Stimulated activated memory B cell treated with anti-CD40 and anti-IgM and Interleukin-4, amounts not matched to agents 10 μg/mL and 1 μg/mL and 100 μg/mL, for 72 hours (primary cell): ENCODE results near the gene NBPF1.
"Not testable (repeated sequence)": the region's sequence is repeated elsewhere in the genome, so short reads cannot be mapped to it uniquely, and the experiment has no call there.

ENCODE experiments used
- ATAC-seq: fragments of 150-1000 bp; cut with Tn5 transposase; 2 replicates; pipeline ENCODE4 v1.10.0; 2021
- H3K27ac Mint-ChIP-seq: one replicate; pipeline ENCODE4 v1.8.0; 2022; ENCODE audit warnings: mild to moderate bottlenecking, mixed read lengths
- H3K27me3 Mint-ChIP-seq: one replicate; pipeline ENCODE4 v1.8.0; 2022; ENCODE audit warnings: mixed read lengths
- H3K36me3 Mint-ChIP-seq: one replicate; pipeline ENCODE4 v1.8.0; 2022; ENCODE audit warnings: mixed read lengths
- H3K4me1 Mint-ChIP-seq: one replicate; pipeline ENCODE4 v1.8.0; 2022; ENCODE audit warnings: mixed read lengths
- H3K4me3 Mint-ChIP-seq: one replicate; pipeline ENCODE4 v1.8.0; 2022; ENCODE audit warnings: mild to moderate bottlenecking, moderate library complexity, mixed read lengths
- H3K9me3 Mint-ChIP-seq: one replicate; pipeline ENCODE4 v1.8.0; 2022; ENCODE audit warnings: mixed read lengths

NBPF1 gene

DNA sequence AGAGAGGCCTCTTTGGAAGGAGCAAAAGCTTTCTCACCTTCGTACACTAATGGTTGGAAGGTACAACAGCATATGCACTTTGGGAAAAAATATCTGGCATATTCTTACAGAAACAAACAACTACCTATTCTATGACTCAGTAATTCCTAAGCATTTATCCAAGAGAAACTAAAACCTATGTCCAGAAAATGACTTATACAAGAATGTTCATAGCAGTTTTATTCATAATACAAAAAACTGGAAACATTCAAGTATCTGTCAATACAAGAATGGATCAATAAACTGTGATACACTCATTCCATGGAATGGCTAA, 8.2 kb downstream of the NBPF1 start:
- Mint-ChIP-seq H3K4me1 (no peaks in the 10 kb centered on the region), H3K36me3 (no peaks in the 10 kb centered on the region), H3K9me3 (no peaks in the 10 kb centered on the region), H3K4me3 (no peak overlapping the region), H3K27ac (no peak overlapping the region), H3K27me3 (no peaks in the 10 kb centered on the region)
- no peak for ATAC-seq

DNA sequence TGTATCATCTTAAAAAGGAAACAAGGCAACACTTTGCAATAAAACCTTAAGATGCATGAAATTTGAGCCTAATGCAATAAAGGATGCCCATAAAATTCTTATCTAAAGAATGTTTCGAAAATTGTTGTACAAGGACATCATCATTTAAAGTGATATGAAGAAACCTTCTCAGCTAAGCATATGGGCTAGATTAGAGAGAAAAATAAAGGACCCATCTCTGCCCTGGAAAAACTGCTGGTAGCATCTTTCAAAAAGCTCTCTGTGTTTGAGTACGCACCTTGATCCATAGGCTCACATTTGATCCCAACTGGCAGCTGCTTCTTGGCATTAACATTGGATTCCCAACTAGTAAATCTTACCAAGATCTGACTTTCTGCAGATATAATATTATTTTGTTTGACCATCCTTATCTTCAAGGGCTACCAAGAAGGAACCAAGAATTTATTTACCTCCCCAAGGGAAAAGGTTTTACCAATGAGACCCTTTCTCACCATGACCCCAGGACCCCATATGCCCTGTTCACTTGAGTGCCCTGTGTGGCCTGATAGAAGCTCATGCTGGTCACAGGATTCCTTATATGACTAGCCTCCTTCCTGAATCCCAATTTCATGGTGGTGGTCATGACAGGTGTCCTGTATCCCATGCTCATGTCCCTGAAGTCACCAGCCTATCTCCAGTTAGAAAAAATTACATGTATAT, 8.7 kb downstream of the NBPF1 start:
- ATAC-seq, H3K4me3 Mint-ChIP-seq, H3K36me3 Mint-ChIP-seq, H3K4me1 Mint-ChIP-seq, H3K27me3 Mint-ChIP-seq, H3K9me3 Mint-ChIP-seq, H3K27ac Mint-ChIP-seq: not testable (repeated sequence)

DNA sequence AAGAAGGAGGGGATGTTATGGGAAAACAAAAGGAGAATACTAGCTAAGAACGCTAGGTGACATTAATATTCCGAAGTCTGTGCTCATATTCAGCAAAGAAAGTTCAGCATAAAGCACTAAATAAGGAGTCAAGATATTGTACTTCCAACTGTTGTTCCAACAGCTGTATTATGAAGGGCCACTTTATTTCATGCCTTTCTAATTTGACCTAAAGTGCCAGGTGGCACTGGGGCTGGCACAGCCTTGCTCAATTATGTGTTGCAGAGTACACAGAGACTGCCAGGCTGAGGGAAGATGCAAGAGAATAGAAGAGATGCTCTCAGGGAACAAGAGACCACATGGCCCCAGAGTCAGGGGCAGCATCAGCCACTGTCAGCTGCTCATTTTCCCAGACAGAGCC, 9.7 kb downstream of the NBPF1 start:
- H3K36me3 Mint-ChIP-seq, H3K27me3 Mint-ChIP-seq, H3K9me3 Mint-ChIP-seq, ATAC-seq, H3K4me1 Mint-ChIP-seq, H3K4me3 Mint-ChIP-seq, H3K27ac Mint-ChIP-seq: not testable (repeated sequence)

- H3K4me3 Mint-ChIP-seq, H3K27ac Mint-ChIP-seq, H3K27me3 Mint-ChIP-seq, H3K9me3 Mint-ChIP-seq, ATAC-seq, H3K4me1 Mint-ChIP-seq, H3K36me3 Mint-ChIP-seq: not testable (repeated sequence)
Measured at GRCh38 chr1:16602336-16603011, 10.9 kb downstream of the NBPF1 start.

GRCh38 chr1:16600855-16601786, 12.2 kb downstream of the NBPF1 start:
- H3K27me3 Mint-ChIP-seq, H3K36me3 Mint-ChIP-seq, H3K4me1 Mint-ChIP-seq, ATAC-seq, H3K9me3 Mint-ChIP-seq, H3K27ac Mint-ChIP-seq, H3K4me3 Mint-ChIP-seq: not testable (repeated sequence)

- H3K27me3 Mint-ChIP-seq, H3K9me3 Mint-ChIP-seq, H3K4me1 Mint-ChIP-seq, H3K4me3 Mint-ChIP-seq, ATAC-seq, H3K27ac Mint-ChIP-seq, H3K36me3 Mint-ChIP-seq: not testable (repeated sequence)
Measured at GRCh38 chr1:16599326-16599725, 14.0 kb downstream of the NBPF1 start.

GRCh38 chr1:16595216-16595615, 18.1 kb downstream of the NBPF1 start:
- H3K4me3 Mint-ChIP-seq, H3K27ac Mint-ChIP-seq, H3K27me3 Mint-ChIP-seq: not testable (repeated sequence)

GRCh38 chr1:16591845-16592244, 21.5 kb downstream of the NBPF1 start:
- not testable (repeated sequence) for H3K4me3 Mint-ChIP-seq, H3K27me3 Mint-ChIP-seq, H3K27ac Mint-ChIP-seq, ATAC-seq, H3K36me3 Mint-ChIP-seq, H3K9me3 Mint-ChIP-seq, H3K4me1 Mint-ChIP-seq

More at GRCh38 chr1:16595216-16595615, 18.1 kb downstream of the NBPF1 start:
- H3K36me3 Mint-ChIP-seq, H3K9me3 Mint-ChIP-seq, ATAC-seq, H3K4me1 Mint-ChIP-seq: not testable (repeated sequence)

DNA sequence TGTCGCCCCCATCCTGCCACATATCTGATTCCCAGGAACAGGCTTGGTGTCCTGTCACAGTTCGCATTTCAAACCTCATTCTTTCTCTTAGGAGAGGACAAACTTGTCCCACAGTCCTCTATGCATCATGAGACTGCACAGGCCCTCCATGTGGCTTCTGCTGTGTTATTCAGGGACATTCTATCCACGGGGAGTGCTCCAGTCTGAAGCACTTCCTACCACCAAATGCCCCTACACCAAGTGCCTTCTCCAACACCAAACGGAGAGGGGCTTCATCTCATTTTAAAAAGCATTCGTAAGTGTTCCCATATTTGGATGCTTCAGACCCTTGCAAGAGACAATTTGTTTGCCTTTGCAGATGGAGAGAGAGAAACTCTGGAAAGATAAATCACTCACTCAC, 25.3 kb downstream of the NBPF1 start:
- H3K4me3 Mint-ChIP-seq, H3K9me3 Mint-ChIP-seq: not testable (repeated sequence)

GRCh38 chr1:16587639-16588038, 25.7 kb downstream of the NBPF1 start:
- not testable (repeated sequence) for ATAC-seq, H3K4me3 Mint-ChIP-seq, H3K27me3 Mint-ChIP-seq, H3K4me1 Mint-ChIP-seq, H3K9me3 Mint-ChIP-seq, H3K27ac Mint-ChIP-seq
- peaks cover 12% of the 10 kb centered on the region for H3K36me3 Mint-ChIP-seq

More for the DNA sequence above, 25.3 kb downstream of the NBPF1 start:
- H3K36me3 Mint-ChIP-seq, result peaks cover 12% of the 10 kb centered on the region
- not testable (repeated sequence) for H3K4me1 Mint-ChIP-seq, ATAC-seq, H3K27me3 Mint-ChIP-seq, H3K27ac Mint-ChIP-seq

GRCh38 chr1:16565324-16565723, 48.0 kb downstream of the NBPF1 start:
- H3K36me3 Mint-ChIP-seq, H3K9me3 Mint-ChIP-seq, ATAC-seq: not testable (repeated sequence)

GRCh38 chr1:16561035-16561434, 52.3 kb downstream of the NBPF1 start:
- not testable (repeated sequence) for H3K4me3 Mint-ChIP-seq, H3K27me3 Mint-ChIP-seq, ATAC-seq, H3K36me3 Mint-ChIP-seq, H3K27ac Mint-ChIP-seq, H3K9me3 Mint-ChIP-seq, H3K4me1 Mint-ChIP-seq

More at GRCh38 chr1:16565324-16565723, 48.0 kb downstream of the NBPF1 start:
- not testable (repeated sequence) for H3K27ac Mint-ChIP-seq, H3K4me1 Mint-ChIP-seq, H3K27me3 Mint-ChIP-seq, H3K4me3 Mint-ChIP-seq

- ATAC-seq, H3K9me3 Mint-ChIP-seq, H3K27me3 Mint-ChIP-seq, H3K4me3 Mint-ChIP-seq, H3K36me3 Mint-ChIP-seq, H3K4me1 Mint-ChIP-seq, H3K27ac Mint-ChIP-seq: not testable (repeated sequence)
Measured at GRCh38 chr1:16560498-16560897, 52.9 kb downstream of the NBPF1 start.

DNA sequence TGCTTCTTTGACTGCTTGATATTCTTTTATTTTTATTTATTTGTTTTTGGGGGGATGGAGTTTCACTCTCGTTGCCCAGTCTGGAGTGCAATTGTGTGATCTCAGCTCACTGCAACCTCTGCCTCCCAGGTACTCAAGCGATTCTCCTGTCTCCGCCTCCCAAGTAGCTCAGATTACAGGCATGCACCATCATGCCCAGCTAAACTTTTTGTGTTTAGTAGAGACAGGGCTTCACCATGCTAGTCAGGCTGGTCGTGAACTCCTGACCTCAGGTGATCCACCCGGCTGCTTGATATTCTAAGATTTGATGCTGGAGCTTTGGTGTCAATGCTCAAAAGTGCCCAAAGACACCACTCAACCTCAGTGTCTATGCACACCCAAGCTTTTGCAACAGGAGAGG, 53.7 kb downstream of the NBPF1 start:
- H3K4me1 Mint-ChIP-seq, H3K9me3 Mint-ChIP-seq, H3K4me3 Mint-ChIP-seq, ATAC-seq, H3K27me3 Mint-ChIP-seq, H3K27ac Mint-ChIP-seq, H3K36me3 Mint-ChIP-seq: not testable (repeated sequence)

GRCh38 chr1:16557034-16557433, 56.3 kb downstream of the NBPF1 start:
- not testable (repeated sequence) for H3K4me1 Mint-ChIP-seq, ATAC-seq, H3K9me3 Mint-ChIP-seq, H3K27ac Mint-ChIP-seq, H3K36me3 Mint-ChIP-seq, H3K4me3 Mint-ChIP-seq, H3K27me3 Mint-ChIP-seq

DNA sequence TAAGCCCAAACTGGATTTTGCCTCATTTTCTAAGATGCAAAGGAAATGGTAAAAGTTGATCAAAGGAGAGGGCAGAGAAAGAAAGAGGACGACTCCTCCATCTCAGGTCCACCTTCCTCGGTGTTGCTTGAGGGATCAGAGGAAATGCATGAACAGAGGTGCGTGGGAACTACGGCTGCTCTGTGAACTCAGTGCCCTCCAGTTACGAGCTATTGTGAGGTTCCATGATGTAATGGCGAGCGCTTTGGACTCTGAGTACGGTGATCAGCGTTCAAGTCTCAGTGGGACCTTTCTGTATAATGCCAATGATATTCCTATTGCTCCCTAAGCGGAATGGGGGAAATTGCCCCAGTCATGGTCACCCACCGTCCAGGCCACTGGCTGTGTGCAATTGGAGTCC, 60.1 kb downstream of the NBPF1 start:
- not testable (repeated sequence) for H3K4me1 Mint-ChIP-seq, ATAC-seq, H3K27ac Mint-ChIP-seq

More for the DNA sequence above, 60.1 kb downstream of the NBPF1 start:
- H3K36me3 Mint-ChIP-seq, H3K4me3 Mint-ChIP-seq, H3K27me3 Mint-ChIP-seq, H3K9me3 Mint-ChIP-seq: not testable (repeated sequence)
